HepG2 (cell line): ENCODE results near the gene ICE2. TPM values are rescaled to one million over a fixed set of nuclear protein-coding genes. Genes with fewer than 3 reads are reported as not detected.

Experiments
- EED ChIP-seq: sonication (generic); formaldehyde crosslinking; IDR thresholded peaks from 2 replicates; pipeline ENCODE4 v1.5.0; 2020; ENCODE audit warnings: mild to moderate bottlenecking, missing genetic modification reagents
- HMGXB3 ChIP-seq: sonication (generic); formaldehyde crosslinking; IDR thresholded peaks from 2 replicates; pipeline ENCODE4 v1.4.0; 2020; ENCODE audit warnings: missing genetic modification reagents, borderline replicate concordance
- NCOA2 ChIP-seq: sonication (generic); formaldehyde crosslinking; IDR thresholded peaks from 2 replicates; pipeline ENCODE4 v1.8.0; 2022; ENCODE audit warnings: inconsistent platforms
- NFE2L2 ChIP-seq: fragments of 150-350 bp; IDR thresholded peaks from 2 replicates; pipeline ENCODE4 v1.6.1; 2014; ENCODE audit warnings: low read length
- NR2F1 ChIP-seq, 2 experiments: fragments of 450-650 bp in 1 of 2; formaldehyde crosslinking in 1 of 2; IDR thresholded peaks; 2 replicates each; pipeline versions ENCODE4 v1.5.0 to v1.6.1; 2016 to 2020; ENCODE audit warnings: mild to moderate bottlenecking in 1 of 2, missing compliant biosample characterization in 1 of 2, missing genetic modification reagents in 1 of 2, moderate library complexity in 1 of 2
- TOE1 ChIP-seq: sonication (generic); formaldehyde crosslinking; IDR thresholded peaks from 2 replicates; pipeline ENCODE4 v1.4.0; 2020; ENCODE audit warnings: mild to moderate bottlenecking, missing genetic modification reagents
- polyA plus RNA-seq, 8 experiments: library from polyadenylated mRNA; depleted of rRNA in 3 of 8; stranded (reverse) in 7 of 8; unstranded in 1 of 8; fragments of >200 nt; fragmentation: Illumina TruSeq in 4 of 8; extraction: Trizol in 4 of 8; gene quantifications; 2 replicates each; pipeline versions ENCODE4 v1.2.1 to v1.2.3, GENCODE V29; 2011 to 2016; ENCODE audit warnings: low read depth in 4 of 8, missing spikeins in 1 of 8, mixed read lengths in 1 of 8; ENCODE audit not compliant: insufficient read depth in 1 of 8
- total RNA-seq, 5 experiments: library from RNA; depleted of rRNA; stranded (reverse); fragments of >200 nt; fragmentation: Illumina TruSeq; extraction: Trizol; gene quantifications; 2 replicates each; pipeline ENCODE4 v1.2.3, GENCODE V29; 2016; ENCODE audit warnings: low read depth in 1 of 5
- TF ChIP-seq, protein P1 (sequence below): sonication (generic); formaldehyde crosslinking; IDR thresholded peaks from 2 replicates; pipeline ENCODE4 v1.8.0; 2022; ENCODE audit warnings: mild to moderate bottlenecking, missing genetic modification reagents, moderate library complexity

The ICE2 gene
- total and polyA plus RNA-seq, 2 of the 13 experiments (the other 11 are each of a cell fraction or from before 2014, with no cell fraction given) = 24.8 to 26.4 TPM

GRCh38 chr15:60384053-60384452 is 94.9 kb downstream of the ICE2 start (continued):
- TF ChIP-seq HMGXB3 (CRISPR knock-in tag) = no peak
- TF ChIP-seq TOE1 (CRISPR knock-in tag) = no peak
- TF ChIP-seq, protein P1, sequence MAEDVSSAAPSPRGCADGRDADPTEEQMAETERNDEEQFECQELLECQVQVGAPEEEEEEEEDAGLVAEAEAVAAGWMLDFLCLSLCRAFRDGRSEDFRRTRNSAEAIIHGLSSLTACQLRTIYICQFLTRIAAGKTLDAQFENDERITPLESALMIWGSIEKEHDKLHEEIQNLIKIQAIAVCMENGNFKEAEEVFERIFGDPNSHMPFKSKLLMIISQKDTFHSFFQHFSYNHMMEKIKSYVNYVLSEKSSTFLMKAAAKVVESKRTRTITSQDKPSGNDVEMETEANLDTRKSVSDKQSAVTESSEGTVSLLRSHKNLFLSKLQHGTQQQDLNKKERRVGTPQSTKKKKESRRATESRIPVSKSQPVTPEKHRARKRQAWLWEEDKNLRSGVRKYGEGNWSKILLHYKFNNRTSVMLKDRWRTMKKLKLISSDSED (CRISPR knock-in tag) = no peak
- TF ChIP-seq NR2F1 (CRISPR knock-in tag; IDR thresholded peaks at IDR 0.05) = no peak
- no peak for TF ChIP-seq NFE2L2
- TF ChIP-seq EED (CRISPR knock-in tag) = no peak
- TF ChIP-seq NCOA2 (CRISPR knock-in tag) = no peak
